ENCODE data around the gene DNAAF8. TPM values are rescaled to one million over a fixed set of nuclear protein-coding genes. Genes with fewer than 3 reads are reported as not detected.

DNAAF8 gene
- total RNA-seq, 4 donors from 2014 or later = 0.67 to 3.5 TPM; not detected in 2

GRCh38 chr16:4748682-4749411, 14.5 kb downstream of the DNAAF8 start:
- H3K27ac ChIP-seq = no peak overlapping the region
- H3K9me3 ChIP-seq = no peaks in the 10 kb centered on the region
- H3K4me3 ChIP-seq = no peak overlapping the region
- no peak for DNase-seq
- no peak for TF ChIP-seq CTCF (IDR thresholded peaks at IDR 0.05)
- no peak for TF ChIP-seq POLR2A (IDR thresholded peaks at IDR 0.05)
- no peaks in the 10 kb centered on the region for H3K27me3 ChIP-seq
- intact Hi-C loops (cut with DNase I; ENCODE audit: low total_unique reads) = no loop called here
- no peaks in the 10 kb centered on the region for H3K36me3 ChIP-seq
- peaks cover 0 to 8% of the 10 kb centered on the region in 2 donors for H3K4me1 ChIP-seq

- intact Hi-C loops (cut with DNase I; ENCODE audit: low total_unique reads) = no loop called here
- no peak for DNase-seq
- Histone ChIP-seq H3K4me1 (peaks cover 0 to 8% of the 10 kb centered on the region in 2 donors), H3K9me3 (no peaks in the 10 kb centered on the region), H3K36me3 (no peaks in the 10 kb centered on the region), H3K4me3 (no peak overlapping the region), H3K27me3 (no peaks in the 10 kb centered on the region), H3K27ac (no peak overlapping the region)
- no peak for TF ChIP-seq POLR2A (IDR thresholded peaks at IDR 0.05)
- no peak for TF ChIP-seq CTCF (IDR thresholded peaks at IDR 0.05)
Measured at GRCh38 chr16:4749700-4750257, 15.4 kb downstream of the DNAAF8 start.

DNA sequence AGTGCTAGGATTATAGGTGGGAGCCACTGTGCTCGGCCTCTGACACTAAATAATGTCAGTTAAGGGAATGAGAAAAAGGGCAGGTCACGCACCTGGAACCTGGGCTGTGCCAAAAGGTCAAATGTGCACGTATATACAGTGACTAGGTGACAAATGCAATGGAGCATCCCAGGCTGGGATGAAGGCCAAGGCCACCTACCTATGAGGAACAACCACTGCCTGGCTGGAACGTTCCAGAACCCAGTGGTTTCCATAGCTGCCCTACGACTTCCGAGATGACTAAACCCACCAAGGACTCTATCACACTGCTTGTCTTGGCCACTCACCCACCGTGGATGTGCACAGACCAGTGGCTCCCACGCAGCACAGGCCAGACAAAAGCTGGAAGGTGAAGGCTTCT, 16.6 kb downstream of the DNAAF8 start:
- H3K9me3 ChIP-seq = no peaks in the 10 kb centered on the region
- H3K36me3 ChIP-seq = no peaks in the 10 kb centered on the region
- H3K27me3 ChIP-seq = no peaks in the 10 kb centered on the region
- peaks cover 0 to 8% of the 10 kb centered on the region in 2 donors for H3K4me1 ChIP-seq
- TF ChIP-seq POLR2A (IDR thresholded peaks at IDR 0.05) (no peak), CTCF (IDR thresholded peaks at IDR 0.05) (no peak)
- H3K27ac ChIP-seq = no peak overlapping the region
- DNase-seq = no peak
- no peak overlapping the region for H3K4me3 ChIP-seq
- intact Hi-C loops (cut with DNase I; ENCODE audit: low total_unique reads) = no loop called here

DNA sequence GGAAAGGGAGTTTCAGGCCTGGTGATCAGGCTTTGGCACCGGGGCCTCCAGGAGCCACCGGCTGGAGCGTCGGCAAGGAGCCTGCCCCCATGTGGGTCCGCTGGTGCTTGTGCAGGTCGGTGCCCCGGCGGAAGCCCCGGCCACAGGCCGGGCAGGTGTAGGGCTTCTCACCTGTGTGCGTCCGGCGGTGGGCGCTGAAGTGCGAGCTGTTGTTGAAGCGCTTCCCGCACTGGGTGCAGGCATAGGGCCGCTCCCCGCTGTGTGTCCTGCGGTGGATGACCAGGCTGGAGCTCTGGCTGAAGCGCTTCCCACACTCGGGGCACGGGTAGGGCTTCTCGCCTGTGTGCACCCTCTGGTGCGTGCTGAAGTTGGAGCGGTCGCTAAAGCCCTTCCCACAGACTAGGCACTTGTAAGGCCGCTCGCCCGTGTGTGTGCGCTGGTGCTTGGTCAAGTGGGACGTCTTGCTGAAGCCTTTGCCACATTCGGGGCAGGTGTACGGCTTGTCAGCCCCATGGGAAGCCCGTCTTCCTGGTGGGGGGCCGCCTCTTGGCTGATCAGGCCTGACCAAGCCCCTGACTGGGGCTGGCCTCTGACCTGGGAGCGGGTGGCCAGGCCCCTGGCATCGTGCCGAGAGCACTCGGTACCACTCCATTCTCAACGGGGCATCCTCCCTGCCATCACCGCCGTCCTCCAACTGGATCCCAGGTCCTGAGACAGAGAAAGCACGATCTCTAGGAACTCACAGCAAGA, 18.2 kb downstream of the DNAAF8 start:
- intact Hi-C loops (cut with DNase I; ENCODE audit: low total_unique reads) = no loop called here
- no peaks in the 10 kb centered on the region for H3K27me3 ChIP-seq
- TF ChIP-seq POLR2A (IDR thresholded peaks at IDR 0.05) (no peak), CTCF (IDR thresholded peaks at IDR 0.05) (no peak)
- no peak overlapping the region for H3K27ac ChIP-seq
- H3K36me3 ChIP-seq = no peaks in the 10 kb centered on the region
- DNase-seq = no peak
- H3K4me3 ChIP-seq = no peak overlapping the region
- no peaks in the 10 kb centered on the region for H3K9me3 ChIP-seq
- H3K4me1 ChIP-seq = no peaks in the 10 kb centered on the region

DNA sequence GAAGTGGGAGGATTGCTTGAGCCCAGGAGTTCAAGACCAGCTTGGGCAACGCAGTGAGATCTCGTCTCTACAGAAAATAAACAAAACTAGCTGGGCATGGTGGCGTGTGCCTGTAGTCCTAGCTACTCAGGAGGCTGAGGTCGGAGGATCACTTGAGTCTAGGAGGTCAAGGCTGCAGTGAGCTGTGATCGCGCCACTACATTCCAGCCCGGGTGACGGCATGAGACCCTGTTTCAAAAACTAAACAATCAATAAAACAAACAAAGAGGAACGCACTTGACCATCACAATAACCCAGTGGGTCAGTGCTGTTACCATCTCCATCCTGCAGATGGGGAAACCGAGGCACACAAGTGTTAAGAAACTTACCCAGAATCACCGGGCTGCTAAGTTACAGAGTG, 18.9 kb downstream of the DNAAF8 start:
- no peaks in the 10 kb centered on the region for H3K36me3 ChIP-seq

More for the DNA sequence above, 18.9 kb downstream of the DNAAF8 start:
- Histone ChIP-seq H3K27me3 (no peaks in the 10 kb centered on the region), H3K9me3 (no peaks in the 10 kb centered on the region), H3K4me3 (no peak overlapping the region), H3K27ac (no peak overlapping the region), H3K4me1 (no peaks in the 10 kb centered on the region)
- no peak for DNase-seq
- TF ChIP-seq POLR2A (IDR thresholded peaks at IDR 0.05) (no peak), CTCF (IDR thresholded peaks at IDR 0.05) (no peak)
- intact Hi-C loops (cut with DNase I; ENCODE audit: low total_unique reads) = no loop called here
